ENCODE results near the gene SLC1A2. TPM values are rescaled to one million over a fixed set of nuclear protein-coding genes. Genes with fewer than 3 reads are reported as not detected.

The SLC1A2 gene
- total and polyA plus RNA-seq, 2 experiments from 2014 or later: 0.70 to 2.8 TPM

- TF ChIP-seq, protein P1, sequence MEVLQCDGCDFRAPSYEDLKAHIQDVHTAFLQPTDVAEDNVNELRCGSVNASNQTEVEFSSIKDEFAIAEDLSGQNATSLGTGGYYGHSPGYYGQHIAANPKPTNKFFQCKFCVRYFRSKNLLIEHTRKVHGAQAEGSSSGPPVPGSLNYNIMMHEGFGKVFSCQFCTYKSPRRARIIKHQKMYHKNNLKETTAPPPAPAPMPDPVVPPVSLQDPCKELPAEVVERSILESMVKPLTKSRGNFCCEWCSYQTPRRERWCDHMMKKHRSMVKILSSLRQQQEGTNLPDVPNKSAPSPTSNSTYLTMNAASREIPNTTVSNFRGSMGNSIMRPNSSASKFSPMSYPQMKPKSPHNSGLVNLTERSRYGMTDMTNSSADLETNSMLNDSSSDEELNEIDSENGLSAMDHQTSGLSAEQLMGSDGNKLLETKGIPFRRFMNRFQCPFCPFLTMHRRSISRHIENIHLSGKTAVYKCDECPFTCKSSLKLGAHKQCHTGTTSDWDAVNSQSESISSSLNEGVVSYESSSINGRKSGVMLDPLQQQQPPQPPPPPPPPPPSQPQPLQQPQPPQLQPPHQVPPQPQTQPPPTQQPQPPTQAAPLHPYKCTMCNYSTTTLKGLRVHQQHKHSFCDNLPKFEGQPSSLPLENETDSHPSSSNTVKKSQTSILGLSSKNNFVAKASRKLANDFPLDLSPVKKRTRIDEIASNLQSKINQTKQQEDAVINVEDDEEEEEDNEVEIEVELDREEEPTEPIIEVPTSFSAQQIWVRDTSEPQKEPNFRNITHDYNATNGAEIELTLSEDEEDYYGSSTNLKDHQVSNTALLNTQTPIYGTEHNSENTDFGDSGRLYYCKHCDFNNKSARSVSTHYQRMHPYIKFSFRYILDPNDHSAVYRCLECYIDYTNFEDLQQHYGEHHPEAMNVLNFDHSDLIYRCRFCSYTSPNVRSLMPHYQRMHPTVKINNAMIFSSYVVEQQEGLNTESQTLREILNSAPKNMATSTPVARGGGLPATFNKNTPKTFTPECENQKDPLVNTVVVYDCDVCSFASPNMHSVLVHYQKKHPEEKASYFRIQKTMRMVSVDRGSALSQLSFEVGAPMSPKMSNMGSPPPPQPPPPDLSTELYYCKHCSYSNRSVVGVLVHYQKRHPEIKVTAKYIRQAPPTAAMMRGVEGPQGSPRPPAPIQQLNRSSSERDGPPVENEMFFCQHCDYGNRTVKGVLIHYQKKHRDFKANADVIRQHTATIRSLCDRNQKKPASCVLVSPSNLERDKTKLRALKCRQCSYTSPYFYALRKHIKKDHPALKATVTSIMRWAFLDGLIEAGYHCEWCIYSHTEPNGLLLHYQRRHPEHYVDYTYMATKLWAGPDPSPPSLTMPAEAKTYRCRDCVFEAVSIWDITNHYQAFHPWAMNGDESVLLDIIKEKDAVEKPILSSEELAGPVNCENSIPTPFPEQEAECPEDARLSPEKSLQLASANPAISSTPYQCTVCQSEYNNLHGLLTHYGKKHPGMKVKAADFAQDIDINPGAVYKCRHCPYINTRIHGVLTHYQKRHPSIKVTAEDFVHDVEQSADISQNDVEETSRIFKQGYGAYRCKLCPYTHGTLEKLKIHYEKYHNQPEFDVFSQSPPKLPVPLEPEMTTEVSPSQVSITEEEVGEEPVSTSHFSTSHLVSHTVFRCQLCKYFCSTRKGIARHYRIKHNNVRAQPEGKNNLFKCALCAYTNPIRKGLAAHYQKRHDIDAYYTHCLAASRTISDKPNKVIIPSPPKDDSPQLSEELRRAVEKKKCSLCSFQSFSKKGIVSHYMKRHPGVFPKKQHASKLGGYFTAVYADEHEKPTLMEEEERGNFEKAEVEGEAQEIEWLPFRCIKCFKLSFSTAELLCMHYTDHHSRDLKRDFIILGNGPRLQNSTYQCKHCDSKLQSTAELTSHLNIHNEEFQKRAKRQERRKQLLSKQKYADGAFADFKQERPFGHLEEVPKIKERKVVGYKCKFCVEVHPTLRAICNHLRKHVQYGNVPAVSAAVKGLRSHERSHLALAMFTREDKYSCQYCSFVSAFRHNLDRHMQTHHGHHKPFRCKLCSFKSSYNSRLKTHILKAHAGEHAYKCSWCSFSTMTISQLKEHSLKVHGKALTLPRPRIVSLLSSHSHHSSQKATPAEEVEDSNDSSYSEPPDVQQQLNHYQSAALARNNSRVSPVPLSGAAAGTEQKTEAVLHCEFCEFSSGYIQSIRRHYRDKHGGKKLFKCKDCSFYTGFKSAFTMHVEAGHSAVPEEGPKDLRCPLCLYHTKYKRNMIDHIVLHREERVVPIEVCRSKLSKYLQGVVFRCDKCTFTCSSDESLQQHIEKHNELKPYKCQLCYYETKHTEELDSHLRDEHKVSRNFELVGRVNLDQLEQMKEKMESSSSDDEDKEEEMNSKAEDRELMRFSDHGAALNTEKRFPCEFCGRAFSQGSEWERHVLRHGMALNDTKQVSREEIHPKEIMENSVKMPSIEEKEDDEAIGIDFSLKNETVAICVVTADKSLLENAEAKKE (CRISPR knock-in tag; IDR thresholded peaks at IDR 0.05): no peak
- TF ChIP-seq ETS1 (IDR thresholded peaks at IDR 0.05): no peak
- no peak for TF ChIP-seq POLR2AphosphoS5 (IDR thresholded peaks at IDR 0.05; ENCODE audit: low read depth)
- no peak for TF ChIP-seq CREB1 (CRISPR knock-in tag; IDR thresholded peaks at IDR 0.05; ENCODE audit: low read depth)
- no peak for TF ChIP-seq NANOG (IDR thresholded peaks at IDR 0.05; ENCODE audit: borderline replicate concordance)
- no peak for TF ChIP-seq ZNF114 (CRISPR knock-in tag; IDR thresholded peaks at IDR 0.05)
- TF ChIP-seq EZH2 (IDR thresholded peaks at IDR 0.05; ENCODE audit: low read depth, unreplicated experiment): no peak
- TF ChIP-seq JUNB (IDR thresholded peaks at IDR 0.05; ENCODE audit: unreplicated experiment): no peak
- no peak for TF ChIP-seq ZNF331 (CRISPR knock-in tag; IDR thresholded peaks at IDR 0.05; ENCODE audit: low read depth)
- TF ChIP-seq STAT1 (IDR thresholded peaks at IDR 0.05; ENCODE audit: unreplicated experiment): no peak
Observed at GRCh38 chr11:35288309-35288708, 131.0 kb downstream of the SLC1A2 start (continued).

Measured in GM23338 (cell line).